Epithelial cell of esophagus (primary cell): ENCODE results near the gene PEX3.
"Not testable (repeated sequence)": the region's sequence is repeated elsewhere in the genome, so short reads cannot be mapped to it uniquely, and the experiment has no call there.

Experiments used
- DNase-seq: peaks from one replicate; pipeline ENCODE4 v3.0.0; 2010; ENCODE audit warnings: low read depth
- H3K4me3 ChIP-seq: 2 replicates; pipeline ENCODE4 v1.5.1; 2011; ENCODE audit warnings: mild to moderate bottlenecking, low read length, control low read depth
- CTCF ChIP-seq: IDR thresholded peaks from 2 replicates; pipeline ENCODE4 v1.5.1; 2011; ENCODE audit warnings: low read depth, mild to moderate bottlenecking, low read length, control low read depth, inconsistent platforms; ENCODE audit not compliant: insufficient read depth; ENCODE audit errors: missing control alignments

PEX3 gene

GRCh38 chr6:143506199-143506598 lies 55.6 kb downstream of the PEX3 start:
- no peak overlapping the region for H3K4me3 ChIP-seq
- no peak for DNase-seq
- no peak for TF ChIP-seq CTCF

- H3K4me3 ChIP-seq: no peak overlapping the region
- TF ChIP-seq CTCF: no peak
- DNase-seq: no peak
These were observed 56.0 kb downstream of the PEX3 start for GRCh38 chr6:143506620-143507019.

GRCh38 chr6:143507358-143508145 lies 56.9 kb downstream of the PEX3 start:
- TF ChIP-seq CTCF: no peak

GRCh38 chr6:143510326-143510725 lies 59.7 kb downstream of the PEX3 start:
- not testable (repeated sequence) for DNase-seq, H3K4me3 ChIP-seq

More at GRCh38 chr6:143507358-143508145, 56.9 kb downstream of the PEX3 start:
- H3K4me3 ChIP-seq: no peak overlapping the region
- peak; percentile 51 for DNase-seq

GRCh38 chr6:143510991-143511891 lies 60.6 kb downstream of the PEX3 start, which contains the start of gene FUCA2:
Gene FUCA2 (minus strand): TSS chr6:143511720. CDS start chr6:143511634, 86 bp downstream.
- peak within 1 kb of the TSS; percentile 68 for H3K4me3 ChIP-seq
- DNase-seq: peak; percentile 67
- TF ChIP-seq CTCF: no peak

- DNase-seq: peak; percentile 40
- peak; percentile 55 for TF ChIP-seq CTCF
- no peak overlapping the region for H3K4me3 ChIP-seq
These were observed 62.8 kb downstream of the PEX3 start for GRCh38 chr6:143513410-143513809.

- DNase-seq: no peak
- TF ChIP-seq CTCF: no peak
- H3K4me3 ChIP-seq: no peak overlapping the region
These were observed 64.6 kb downstream of the PEX3 start for GRCh38 chr6:143515061-143515760.
